Stromal cell of bone marrow (primary cell): Measurements from ENCODE around the gene MOCOS.

Experiments used
- DNase-seq: peaks from one replicate; pipeline ENCODE4 v3.0.0-alpha.2; 2012; ENCODE audit warnings: low read depth

MOCOS gene

DNA sequence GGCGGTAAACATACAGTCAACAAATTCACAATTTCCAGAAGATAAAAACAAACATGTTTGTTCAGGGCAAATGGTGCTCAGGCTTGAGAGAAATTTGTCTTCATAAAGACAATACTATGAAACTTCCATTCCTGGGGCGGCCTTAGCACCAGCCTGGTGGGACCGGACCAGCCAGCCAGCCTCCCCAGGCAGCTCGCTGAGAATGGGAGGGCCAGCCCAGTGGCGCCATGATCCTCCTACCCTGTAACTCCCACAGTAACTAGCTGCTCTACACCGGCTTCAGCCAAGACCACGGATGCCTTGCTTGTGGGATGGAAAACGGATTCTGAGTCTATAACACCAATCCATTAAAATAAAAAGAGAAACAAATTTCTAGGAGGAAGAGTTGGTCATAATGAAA is 86.0 kb downstream of the MOCOS start:
- no peak for DNase-seq

DNA sequence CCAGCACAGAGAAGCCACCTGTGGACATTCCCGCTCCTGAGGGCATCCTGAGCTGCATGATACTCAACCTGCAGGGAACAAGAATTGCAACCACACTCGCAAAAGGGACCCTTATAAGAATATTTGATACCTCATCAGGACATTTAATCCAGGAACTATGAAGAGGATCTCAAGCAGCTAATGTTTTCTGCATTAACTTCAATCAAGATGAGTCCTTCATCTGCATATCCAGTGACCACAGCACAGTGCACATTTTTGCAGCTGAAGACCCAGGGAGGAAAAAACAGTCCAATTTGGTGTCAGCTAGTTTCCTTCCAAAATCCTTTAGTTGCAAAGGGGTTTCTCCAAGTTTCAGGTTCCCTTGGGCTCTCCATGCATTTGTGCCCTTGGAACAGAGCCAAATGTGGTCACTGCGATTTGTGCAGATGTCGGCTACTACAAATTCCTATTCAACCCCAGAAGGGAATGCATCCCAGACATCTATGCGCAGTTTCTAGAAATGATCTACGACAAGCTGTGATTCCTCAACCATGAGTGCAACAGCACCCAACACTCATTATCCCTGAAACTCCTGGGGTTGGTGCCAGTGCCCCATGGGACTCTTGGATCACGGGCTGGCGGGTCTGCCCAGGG is 86.9 kb downstream of the MOCOS start:
- DNase-seq = no peak

DNA sequence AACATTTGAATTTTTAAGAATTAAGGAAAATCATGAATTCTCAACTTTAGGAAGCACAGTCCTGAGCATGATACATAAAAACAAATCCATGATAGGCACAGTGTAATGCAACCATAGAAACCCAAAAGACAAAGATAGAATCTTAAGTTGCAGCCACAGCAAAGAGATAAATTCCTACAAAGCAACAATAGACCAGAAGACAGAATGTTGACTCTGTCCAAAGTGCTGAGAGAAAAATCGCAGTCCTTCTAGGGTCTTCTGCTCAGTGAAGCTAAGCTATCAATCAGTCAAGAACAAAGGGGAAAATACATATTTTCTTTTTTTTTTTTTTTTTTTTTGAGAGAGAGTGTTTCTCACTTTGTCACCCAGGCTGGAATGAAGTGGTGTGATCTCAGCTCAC is 88.3 kb downstream of the MOCOS start:
- no peak for DNase-seq

DNA sequence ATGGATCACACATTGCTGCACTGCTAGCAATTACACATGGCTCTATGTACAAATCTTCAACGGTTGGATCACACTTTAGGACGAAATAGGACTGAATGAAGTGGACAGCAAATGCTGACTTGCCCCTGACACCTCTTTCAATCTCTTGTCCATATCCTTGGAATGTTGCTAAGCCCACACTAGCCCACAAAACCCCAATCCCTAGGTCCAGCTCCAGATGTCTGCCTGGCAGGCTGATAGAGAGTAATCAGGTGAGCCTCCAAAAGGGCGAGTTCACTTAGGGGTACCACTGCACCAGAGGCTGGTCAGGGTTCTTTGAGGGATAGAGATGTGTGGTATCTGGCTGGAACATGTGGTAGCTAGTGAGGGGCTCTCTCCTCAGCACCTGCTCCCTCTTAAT is 91.7 kb downstream of the MOCOS start:
- no peak for DNase-seq

DNA sequence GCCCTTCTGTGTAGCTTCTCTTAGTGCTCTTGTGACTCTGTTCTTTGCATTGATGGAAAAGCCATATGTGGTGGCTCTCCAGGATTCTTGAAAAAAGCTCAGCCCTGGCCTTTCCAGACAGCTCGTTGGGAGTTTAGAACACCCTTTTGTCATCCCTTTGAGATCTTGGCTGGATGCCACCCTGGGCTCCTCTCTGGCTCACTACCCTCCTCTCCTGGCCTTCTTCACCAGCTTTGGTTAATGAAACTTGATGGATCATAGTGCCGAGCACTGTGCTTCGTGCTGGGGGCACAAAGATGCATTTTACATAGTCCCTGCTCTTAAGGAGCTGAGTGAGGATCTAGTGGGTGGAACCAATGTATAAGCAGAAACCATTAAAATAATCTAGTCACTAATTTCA is 94.6 kb downstream of the MOCOS start:
- no peak for DNase-seq

DNA sequence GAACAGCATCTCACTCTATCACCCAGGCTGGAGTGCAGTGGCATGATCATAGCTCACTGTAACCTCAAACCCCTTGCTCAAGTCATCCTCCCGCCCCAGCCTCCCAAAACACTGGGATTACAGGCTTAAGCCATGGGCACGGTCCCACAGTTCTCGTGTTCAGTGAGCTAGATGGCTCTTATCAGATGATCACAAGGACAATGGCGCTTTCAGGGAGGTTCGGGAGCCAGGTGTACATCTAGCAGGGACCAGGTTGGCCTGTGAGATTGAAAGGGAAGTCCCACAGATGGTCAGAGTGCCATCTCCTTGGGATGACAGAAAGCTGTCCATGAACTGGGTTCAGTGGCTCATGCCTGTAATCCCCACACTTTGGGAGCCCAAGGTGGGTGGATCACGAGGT is 96.2 kb downstream of the MOCOS start:
- DNase-seq = no peak

DNA sequence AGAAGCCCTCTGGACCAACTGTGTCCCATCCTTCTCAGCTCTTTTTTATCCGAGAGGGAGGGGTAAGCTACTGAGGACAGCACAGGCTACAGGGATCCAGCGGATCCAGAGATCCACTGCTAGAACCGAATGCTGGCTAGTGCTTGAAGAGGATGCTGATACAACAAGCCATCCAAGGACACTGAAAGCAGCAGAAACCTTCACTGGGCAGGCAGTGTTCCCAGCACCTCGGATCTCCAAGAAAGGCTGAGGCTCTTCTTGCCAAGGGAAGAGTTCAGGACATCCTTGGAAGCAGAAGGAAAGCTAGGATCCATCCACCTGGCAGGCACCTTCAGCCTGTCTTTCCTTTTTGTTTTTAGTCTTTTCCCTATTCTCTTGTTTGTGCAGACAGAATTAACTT is 97.0 kb downstream of the MOCOS start:
- no peak for DNase-seq

DNA sequence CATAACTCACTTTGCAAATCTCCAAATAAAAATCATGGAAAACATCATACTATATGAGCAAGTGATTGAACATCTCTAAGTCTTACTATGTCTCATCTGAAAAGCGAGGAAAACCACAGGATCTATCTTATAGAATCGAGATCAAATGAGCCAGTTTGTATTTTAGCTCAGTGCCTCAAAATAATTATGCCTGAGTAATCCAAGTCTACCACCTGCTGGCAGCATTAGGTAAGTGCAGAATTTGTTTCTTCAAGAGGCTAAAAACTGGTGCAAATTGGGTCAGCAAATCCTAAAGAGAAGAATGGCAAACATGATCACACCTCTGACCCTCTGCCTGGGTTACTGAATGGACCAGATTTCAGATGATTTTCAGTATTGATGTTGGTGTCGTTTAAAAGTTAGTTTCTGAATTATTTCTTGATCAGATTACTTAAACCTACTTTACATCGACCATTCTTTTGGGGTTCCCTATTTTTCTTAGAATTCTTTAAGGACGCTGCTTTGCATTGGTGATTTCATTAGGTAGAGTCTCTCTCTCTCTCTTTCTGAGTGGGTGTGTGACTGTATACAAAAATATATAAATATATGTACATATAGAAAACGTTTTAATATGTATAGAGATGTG is 97.5 kb downstream of the MOCOS start:
- DNase-seq = peak; percentile 54

DNA sequence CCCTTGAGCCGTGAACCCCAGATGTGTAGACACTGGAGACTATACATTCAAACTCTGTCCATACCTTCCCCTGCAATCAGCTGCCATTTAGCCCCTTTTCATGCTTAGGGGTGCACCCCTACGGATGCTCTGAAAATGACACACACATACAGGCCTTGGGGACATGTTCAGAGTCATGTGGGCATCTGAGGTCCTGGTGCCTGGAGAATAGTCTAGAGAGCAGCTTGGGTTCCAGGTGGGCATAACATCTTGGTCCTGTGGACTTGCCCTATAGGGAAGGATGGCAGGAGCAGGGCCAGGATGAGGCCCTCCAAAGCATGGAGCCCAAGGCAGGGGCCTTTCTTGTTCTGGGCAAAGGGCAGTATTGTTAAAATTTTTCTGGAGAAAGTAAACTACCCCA is 100.4 kb downstream of the MOCOS start:
- DNase-seq = no peak

DNA sequence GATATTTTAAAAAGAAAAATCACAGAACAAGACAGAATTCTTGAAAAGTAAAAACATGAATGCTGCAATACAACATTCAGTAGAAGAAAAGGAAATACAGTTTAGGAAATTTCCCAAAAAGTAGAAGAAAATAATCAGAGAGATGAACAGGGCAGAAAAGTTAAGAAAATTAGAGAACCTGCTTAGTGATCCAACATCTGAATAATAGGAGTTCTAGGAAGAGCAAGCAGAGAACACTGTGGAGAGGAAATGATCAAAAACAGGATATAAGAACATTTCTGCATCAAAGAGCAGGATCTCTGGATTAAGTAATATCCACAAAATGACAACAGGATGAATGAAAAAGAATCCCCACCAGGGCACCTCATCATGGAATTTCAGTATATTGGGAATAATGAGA is 101.4 kb downstream of the MOCOS start:
- no peak for DNase-seq

DNA sequence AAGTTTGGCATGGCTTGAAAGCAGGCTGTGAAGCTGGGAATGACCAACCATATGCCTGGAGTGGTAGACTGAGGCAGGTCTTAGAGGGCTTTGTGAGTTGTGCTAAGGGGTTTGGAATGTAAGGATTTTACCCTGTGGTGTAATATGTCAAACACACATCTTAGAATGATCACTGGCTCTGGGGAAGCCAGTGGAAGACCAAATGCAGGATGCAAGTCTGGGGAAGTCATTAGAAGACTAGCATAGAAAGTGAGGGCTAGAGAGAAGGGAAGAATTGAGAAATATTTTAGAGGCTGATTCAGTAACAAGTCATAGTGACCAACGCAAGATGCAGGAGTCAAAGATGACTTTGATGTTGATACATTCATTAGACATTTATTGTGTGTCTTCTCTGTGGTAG is 106.7 kb downstream of the MOCOS start:
- no peak for DNase-seq

DNA sequence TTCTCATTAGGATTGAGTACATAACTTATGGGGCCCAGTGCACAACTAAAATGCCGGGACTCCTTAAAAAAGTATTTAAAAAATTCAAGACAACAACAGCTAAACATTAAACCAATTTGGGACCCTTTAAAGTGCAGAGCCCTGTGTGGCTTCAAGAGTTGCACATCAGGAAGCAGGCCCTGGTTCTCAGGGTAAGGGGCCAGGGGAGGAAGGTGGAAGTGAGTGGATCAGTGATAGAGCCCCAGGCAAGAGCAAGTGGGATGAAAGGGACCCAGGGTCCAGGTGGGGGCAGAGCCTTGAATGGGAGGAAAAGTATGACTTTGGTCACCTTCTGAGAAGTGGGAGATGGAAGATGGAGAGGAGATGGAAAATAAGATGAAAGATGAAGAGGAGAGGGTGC is 107.9 kb downstream of the MOCOS start:
- DNase-seq = no peak

DNA sequence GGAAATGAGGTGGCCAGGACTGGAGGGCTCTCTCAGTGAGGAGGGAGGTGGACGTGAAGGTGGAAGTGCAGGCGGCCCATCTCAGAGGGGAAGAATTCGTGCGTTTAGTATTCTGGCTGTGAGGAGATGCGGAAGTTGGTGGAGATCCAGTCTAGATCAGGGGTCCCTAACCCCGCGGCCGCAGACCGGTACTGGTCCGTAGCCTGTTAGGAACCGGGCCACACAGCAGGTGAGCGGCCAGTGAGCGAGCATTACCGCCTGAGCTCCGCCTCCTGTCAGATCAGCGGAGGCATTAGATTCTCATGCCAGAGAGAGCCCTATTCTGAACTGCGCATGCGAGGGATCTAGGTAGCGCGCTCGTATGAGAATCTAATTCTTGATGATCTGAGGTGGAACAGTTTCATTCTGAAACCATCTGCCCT is 108.6 kb downstream of the MOCOS start:
- no peak for DNase-seq

DNA sequence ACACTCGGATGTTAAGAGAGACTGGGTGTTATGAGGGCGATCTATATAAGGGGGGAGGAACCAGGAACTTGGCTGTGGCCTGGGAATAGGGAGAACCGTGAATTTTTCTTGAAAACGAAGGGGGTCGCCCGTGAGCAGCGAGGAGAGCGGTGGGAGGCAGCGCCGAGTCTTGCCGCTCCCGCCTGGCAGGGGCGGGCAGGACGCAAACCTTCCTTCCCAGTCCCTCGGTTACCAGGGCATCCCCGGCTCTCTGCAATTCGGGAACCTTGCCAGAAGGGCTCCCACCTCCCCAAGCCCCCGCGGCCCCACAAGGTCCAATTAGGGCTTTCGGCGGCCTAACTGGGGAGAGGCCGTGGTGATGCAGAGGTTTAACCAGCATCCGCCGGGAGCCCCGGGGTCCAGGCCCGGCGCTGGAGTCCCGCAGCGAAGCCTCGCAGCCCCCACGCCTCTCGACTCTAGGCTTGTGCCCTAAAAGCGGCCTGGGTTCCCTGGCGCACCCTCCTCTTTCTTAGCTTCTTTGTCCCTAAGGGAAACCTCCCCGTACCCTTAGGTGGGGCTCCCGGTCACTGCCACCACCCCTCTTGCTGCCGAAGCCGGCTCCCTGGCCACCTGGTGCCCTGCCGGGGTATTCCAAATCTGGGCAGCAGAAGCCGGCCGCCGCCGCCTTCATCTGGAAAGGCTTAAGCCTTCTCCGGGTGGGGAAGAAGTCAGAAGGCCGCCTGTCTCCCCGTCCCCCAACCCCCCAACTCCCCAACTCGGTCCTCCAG is 109.5 kb downstream of the MOCOS start:
- DNase-seq = peak; percentile 58

DNA sequence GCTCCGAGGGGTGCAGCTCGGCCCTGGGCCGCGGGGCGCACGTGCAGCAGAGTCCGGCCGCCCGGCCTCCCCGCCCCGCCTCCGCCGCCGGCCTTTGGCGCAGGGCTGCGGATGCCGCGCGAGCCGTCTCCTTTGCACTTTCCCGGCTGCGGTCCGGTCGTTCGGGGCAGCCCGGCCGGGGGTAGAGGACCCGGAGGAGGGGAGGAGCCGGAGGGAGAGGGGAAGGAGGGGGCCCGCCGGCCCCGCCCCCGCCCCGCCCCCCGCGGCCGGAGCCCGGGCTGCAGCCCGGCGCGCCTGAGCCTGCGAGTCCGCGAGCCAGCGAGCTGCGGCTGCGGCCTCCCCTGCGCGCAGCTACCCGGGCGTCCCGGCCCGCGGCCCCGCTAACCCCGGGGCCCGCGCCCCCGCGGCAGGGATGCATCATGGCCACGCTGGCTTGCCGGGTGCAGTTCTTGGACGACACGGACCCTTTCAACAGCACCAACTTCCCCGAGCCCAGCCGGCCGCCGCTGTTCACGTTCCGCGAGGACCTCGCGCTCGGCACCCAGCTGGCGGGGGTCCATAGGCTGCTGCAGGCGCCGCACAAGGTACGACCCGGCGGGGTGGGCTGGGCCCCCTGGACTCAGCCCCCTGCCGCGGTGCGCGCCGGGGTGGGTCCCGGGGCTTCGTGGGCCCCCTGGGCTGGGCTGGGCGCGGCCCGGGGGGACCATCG is 110.3 kb downstream of the MOCOS start, which contains the start of gene FHOD3:
Gene FHOD3, plus strand, starts transcription at position 297 of the 709 bp plus-strand sequence. Its CDS starts 123 bp downstream, at position 420.
- DNase-seq = peak; percentile 38

DNA sequence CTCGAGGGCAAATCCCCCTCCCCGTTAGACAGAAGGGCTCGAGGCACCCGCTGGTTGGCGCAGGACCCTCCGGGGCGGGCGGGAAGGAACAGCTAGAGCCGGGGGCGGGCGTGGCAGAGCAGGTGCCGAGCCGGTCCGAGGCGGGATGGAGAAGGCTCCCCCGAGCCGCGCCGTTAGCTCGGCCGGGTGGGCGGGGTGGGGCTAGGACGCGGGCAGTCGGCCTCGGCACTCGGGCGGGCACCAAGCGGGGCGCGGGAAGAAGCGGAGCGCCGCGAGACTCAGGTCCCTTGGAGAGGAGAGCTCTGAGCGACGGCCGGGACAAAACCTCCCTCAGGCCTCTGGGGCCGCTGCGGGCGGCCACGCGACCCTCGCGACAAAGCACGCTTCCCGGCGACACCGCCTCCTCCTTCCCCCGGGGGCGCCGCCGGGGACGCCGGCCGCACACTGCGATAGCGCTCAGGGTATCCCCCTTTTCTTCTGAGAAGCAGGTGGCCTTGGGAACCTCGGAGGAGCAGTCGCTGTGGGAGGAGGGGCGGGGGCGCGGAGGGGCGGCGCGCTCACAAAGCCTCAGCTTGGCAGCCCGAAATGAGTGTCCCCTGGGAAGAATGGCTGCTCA is 110.9 kb downstream of the MOCOS start:
- DNase-seq = no peak

DNA sequence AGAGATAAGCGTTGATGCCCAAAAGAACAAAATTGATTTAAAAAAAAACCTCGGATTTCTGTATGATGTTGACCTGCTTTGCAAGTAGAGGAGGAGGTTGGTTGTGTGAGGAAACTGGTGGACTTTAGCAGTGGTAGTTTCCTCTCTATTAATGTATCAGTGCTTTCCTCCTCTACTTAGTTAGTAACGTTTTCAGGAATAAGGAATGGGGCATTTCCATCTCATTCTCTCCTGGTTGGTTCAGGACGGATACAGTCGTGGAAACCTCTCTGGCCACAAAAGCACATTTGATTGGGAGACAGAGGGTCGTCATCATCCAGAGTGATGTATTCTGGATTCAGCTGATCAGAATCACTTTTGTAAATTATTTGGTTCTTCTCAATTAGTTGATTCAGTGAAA is 111.7 kb downstream of the MOCOS start:
- no peak for DNase-seq

DNA sequence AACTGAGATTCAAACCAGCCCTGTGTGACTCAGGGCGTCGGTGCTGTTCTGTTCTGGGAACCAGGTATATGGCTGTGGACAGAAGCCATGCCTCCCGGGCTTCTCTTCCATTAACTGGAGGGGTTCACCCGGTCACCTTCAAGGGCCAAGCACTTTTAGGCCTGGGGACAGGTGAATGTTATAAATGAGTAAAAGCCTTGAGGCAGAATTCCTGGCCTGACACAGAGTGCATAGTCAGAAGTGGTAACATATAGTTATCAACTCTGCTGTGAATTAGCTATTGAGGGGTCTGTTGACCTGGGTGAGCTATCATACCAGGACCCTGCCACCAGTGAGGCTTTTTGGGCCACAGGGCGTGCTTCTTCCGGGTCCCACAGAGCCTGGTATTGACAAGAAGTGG is 112.9 kb downstream of the MOCOS start:
- DNase-seq = no peak

DNA sequence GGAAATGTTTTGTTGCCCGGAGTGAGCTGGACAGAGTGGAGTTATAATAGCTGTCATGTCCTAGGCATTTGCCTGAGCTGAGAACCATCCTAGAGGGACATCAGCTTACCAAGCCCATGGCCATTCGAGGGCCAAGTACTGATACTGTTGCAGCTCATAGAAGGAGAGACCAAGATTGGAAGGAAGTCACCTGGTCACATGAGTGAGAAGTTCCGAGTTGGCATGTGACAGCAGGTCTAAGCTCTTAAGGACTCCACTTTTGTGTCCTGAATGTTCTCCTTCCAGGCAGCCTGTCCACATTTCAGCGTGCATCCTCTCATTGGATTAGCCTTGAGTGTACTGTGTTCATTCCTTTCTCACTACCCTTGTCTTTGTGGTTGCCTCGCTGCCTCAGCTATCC is 114.6 kb downstream of the MOCOS start:
- no peak for DNase-seq

DNA sequence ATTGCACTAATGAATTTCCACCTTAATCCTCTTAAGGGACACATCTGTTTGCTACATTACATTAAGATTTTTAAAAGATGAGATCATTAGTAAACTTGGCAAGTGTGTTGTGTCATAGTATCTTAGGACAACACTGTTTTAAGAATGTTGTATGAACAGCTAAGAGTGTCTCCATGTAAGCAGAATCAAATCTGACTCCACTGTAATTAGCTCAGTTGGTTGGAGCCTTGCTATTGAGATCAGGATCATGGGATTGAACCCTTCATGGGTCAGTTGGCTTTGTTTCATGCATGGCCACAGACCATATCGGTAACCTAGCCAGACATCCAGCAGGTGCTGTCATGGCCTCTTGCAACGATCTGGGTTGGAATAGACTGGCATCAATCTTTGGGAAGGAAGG is 115.4 kb downstream of the MOCOS start:
- DNase-seq = no peak

DNA sequence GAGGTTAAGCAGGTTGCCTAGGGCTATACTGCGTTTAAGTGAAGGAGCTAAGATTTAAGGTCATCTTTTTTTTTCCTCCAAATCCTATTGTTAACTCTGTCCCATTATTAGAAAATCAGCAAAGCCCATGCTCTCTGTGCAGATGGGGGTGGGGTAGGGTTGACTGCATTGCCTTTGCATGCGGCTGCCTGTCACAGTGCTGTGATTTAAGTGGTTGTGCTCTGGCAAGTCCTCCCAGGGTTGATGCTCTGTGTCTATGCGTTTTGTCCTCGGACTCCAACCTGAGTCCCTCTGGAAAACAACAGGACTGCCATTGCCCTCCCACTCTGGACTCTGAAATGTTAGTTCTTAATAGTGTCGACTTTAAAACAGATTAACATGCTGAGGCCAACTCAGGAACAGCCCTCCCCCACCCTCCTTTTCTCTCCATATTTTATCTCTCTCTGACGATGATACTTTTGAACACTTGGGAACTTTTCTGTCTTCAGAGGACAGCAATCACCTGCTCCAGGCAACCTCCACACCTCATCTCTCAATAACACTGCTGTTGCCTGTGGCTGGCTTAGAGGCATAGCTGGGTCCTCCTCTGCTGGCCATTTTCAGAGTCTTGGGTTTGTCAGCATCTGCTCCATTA is 116.0 kb downstream of the MOCOS start:
- no peak for DNase-seq

DNA sequence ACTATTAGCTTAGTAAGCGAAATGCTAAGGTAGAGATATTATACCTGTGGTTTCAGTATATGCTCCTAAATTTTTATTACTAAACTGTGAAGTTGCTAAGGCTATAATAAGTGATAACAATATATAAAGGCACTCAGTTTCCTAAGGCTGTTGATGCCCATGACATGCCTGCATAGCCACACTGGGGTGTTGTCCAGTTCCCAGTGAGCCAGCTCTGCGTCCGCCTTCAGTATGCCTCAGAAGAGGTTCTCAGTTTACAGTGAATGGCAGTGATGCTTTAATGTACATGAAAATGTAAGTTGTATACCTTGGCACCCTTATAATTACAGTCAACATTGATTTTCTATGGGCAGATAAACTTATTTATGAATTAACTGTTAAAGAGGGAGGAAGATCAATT is 117.4 kb downstream of the MOCOS start:
- no peak for DNase-seq
